HepG2 (cell line): ENCODE measurements around the gene BCCIP. TPM values are rescaled to one million over a fixed set of nuclear protein-coding genes. Genes with fewer than 3 reads are reported as not detected.
A peak's percentile ranks its signal among the peaks of the same experiment; 100 is the strongest.

Experiments
- ASH2L ChIP-seq: fragments of 300-600, 200-600 bp; sonication (generic); IDR thresholded peaks from 2 replicates; pipeline ENCODE4 v1.7.0; 2017; ENCODE audit warnings: low read depth, mild to moderate bottlenecking, moderate library complexity, mixed read lengths, low read length; ENCODE audit not compliant: insufficient read length
- TEF ChIP-seq: sonication (generic); formaldehyde crosslinking; IDR thresholded peaks from 2 replicates; pipeline ENCODE4 v1.5.0; 2020; ENCODE audit warnings: missing genetic modification reagents
- ZBTB20 ChIP-seq: sonication (generic); formaldehyde crosslinking; IDR thresholded peaks from 2 replicates; pipeline ENCODE4 v1.8.1; 2023; ENCODE audit warnings: missing genetic modification reagents, low read depth, mild to moderate bottlenecking, borderline replicate concordance
- ZBTB21 ChIP-seq: sonication (generic); formaldehyde crosslinking; IDR thresholded peaks from 2 replicates; pipeline ENCODE4 v1.4.0; 2020; ENCODE audit warnings: missing genetic modification reagents
- ZBTB40 ChIP-seq, 2 experiments: fragments of 450-650 bp in 1 of 2; sonication (generic) in 1 of 2; formaldehyde crosslinking in 1 of 2; IDR thresholded peaks; 2 replicates each; pipeline versions ENCODE4 v1.6.1 to v1.8.0; 2016 to 2022; ENCODE audit warnings: antibody characterized with exemption in 1 of 2, mild to moderate bottlenecking in 1 of 2, missing genetic modification reagents in 1 of 2
- ZNF10 ChIP-seq: sonication (generic); formaldehyde crosslinking; IDR thresholded peaks from 2 replicates; pipeline ENCODE4 v1.4.0; 2020; ENCODE audit warnings: mild to moderate bottlenecking, low read depth, missing genetic modification reagents, borderline replicate concordance
- ZNF12 ChIP-seq: sonication (generic); formaldehyde crosslinking; IDR thresholded peaks from 2 replicates; pipeline ENCODE4 v1.5.0; 2020; ENCODE audit warnings: missing genetic modification reagents
- ZNF570 ChIP-seq: sonication (generic); formaldehyde crosslinking; IDR thresholded peaks from 2 replicates; pipeline ENCODE4 v1.4.0; 2020; ENCODE audit warnings: mild to moderate bottlenecking, missing genetic modification reagents, borderline replicate concordance
- ZNF775 ChIP-seq: sonication (generic); formaldehyde crosslinking; IDR thresholded peaks from 2 replicates; pipeline ENCODE4 v1.4.0; 2020; ENCODE audit warnings: missing genetic modification reagents, mild to moderate bottlenecking, moderate library complexity, borderline replicate concordance
- polyA plus RNA-seq, 8 experiments: library from polyadenylated mRNA; depleted of rRNA in 3 of 8; stranded (reverse) in 7 of 8; unstranded in 1 of 8; fragments of >200 nt; fragmentation: Illumina TruSeq in 4 of 8; extraction: Trizol in 4 of 8; gene quantifications; 2 replicates each; pipeline versions ENCODE4 v1.2.1 to v1.2.3, GENCODE V29; 2011 to 2016; ENCODE audit warnings: low read depth in 4 of 8, missing spikeins in 1 of 8, mixed read lengths in 1 of 8; ENCODE audit not compliant: insufficient read depth in 1 of 8
- total RNA-seq, 5 experiments: library from RNA; depleted of rRNA; stranded (reverse); fragments of >200 nt; fragmentation: Illumina TruSeq; extraction: Trizol; gene quantifications; 2 replicates each; pipeline ENCODE4 v1.2.3, GENCODE V29; 2016; ENCODE audit warnings: low read depth in 1 of 5
- TF ChIP-seq, protein P1 (sequence below): sonication (generic); formaldehyde crosslinking; IDR thresholded peaks from 2 replicates; pipeline ENCODE4 v1.4.0; 2020; ENCODE audit warnings: low read depth, missing genetic modification reagents
- TF ChIP-seq, protein P2 (sequence below): sonication (generic); formaldehyde crosslinking; IDR thresholded peaks from 2 replicates; pipeline ENCODE4 v1.8.0; 2022; ENCODE audit warnings: missing genetic modification reagents, mild to moderate bottlenecking, borderline replicate concordance

Gene BCCIP
- total and polyA plus RNA-seq, 2 of the 13 experiments (the other 11 are each of a cell fraction or from before 2014, with no cell fraction given), result 37.0 to 132 TPM

DNA sequence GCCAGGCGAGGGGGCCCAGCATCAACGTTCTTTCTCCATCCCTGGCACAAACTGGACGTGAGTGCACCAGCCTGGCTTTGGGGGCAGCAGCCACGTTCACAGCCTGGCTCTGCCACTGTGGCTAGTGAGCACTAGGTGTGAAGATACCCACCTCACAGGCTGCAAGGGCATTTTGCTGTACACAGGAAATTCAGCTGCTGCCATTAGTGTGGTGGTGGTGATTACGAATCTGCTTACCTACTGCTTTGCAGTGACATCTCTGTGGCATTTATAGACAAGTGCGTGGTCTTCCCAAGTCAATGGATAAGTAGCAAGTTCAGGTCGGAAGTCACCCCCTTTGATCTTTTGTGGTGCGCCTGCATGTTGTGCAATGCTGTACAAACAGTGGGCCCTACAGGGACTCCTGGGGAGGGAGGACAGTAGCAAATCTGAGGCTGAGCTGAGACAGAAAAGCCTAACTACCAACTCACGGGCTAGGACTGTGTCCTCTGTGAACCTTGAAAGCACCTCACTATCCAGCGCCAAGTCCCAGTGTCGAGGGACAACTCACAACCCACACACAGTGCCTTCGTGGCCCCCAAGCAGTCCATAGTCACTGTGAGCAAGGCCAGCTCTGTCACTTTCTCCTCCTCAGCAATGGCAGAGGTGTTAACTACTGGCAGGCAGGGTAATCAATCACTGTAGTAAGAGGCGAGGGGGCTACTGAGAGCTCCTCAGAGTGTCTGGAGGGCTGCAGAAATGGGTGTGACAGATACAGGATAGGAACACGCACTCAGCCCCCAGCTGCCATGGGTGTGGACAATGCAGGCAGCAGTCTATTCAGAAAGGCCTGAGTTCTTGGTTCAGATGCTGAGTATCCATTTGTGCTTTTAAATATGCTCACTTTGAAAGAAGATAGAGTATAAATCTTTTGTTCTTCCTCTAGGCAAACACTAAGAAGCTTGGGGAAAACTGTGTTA, 30.7 kb upstream of the BCCIP start (continued):
- TF ChIP-seq ZBTB40 (IDR thresholded peaks at IDR 0.05) (no peak), ZBTB40 (CRISPR knock-in tag; IDR thresholded peaks at IDR 0.05) (peak; percentile 80), ZBTB20 (CRISPR knock-in tag) (peak; percentile 81; the same call in 1 of the 2 replicates), ZNF775 (CRISPR knock-in tag) (no peak), ZNF570 (CRISPR knock-in tag) (no peak), ASH2L (peak; percentile 55), ZNF10 (CRISPR knock-in tag) (no peak), TEF (CRISPR knock-in tag) (no peak), ZBTB21 (CRISPR knock-in tag) (no peak; the same call in 1 of the 2 replicates), ZNF12 (CRISPR knock-in tag) (peak; percentile 87)
- TF ChIP-seq, protein P1, sequence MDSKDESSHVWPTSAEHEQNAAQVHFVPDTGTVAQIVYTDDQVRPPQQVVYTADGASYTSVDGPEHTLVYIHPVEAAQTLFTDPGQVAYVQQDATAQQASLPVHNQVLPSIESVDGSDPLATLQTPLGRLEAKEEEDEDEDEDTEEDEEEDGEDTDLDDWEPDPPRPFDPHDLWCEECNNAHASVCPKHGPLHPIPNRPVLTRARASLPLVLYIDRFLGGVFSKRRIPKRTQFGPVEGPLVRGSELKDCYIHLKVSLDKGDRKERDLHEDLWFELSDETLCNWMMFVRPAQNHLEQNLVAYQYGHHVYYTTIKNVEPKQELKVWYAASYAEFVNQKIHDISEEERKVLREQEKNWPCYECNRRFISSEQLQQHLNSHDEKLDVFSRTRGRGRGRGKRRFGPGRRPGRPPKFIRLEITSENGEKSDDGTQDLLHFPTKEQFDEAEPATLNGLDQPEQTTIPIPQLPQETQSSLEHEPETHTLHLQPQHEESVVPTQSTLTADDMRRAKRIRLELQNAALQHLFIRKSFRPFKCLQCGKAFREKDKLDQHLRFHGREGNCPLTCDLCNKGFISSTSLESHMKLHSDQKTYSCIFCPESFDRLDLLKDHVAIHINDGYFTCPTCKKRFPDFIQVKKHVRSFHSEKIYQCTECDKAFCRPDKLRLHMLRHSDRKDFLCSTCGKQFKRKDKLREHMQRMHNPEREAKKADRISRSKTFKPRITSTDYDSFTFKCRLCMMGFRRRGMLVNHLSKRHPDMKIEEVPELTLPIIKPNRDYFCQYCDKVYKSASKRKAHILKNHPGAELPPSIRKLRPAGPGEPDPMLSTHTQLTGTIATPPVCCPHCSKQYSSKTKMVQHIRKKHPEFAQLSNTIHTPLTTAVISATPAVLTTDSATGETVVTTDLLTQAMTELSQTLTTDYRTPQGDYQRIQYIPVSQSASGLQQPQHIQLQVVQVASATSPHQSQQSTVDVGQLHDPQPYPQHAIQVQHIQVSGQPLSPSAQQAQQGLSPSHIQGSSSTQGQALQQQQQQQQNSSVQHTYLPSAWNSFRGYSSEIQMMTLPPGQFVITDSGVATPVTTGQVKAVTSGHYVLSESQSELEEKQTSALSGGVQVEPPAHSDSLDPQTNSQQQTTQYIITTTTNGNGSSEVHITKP (CRISPR knock-in tag), result peak; percentile 90
- TF ChIP-seq, protein P2, sequence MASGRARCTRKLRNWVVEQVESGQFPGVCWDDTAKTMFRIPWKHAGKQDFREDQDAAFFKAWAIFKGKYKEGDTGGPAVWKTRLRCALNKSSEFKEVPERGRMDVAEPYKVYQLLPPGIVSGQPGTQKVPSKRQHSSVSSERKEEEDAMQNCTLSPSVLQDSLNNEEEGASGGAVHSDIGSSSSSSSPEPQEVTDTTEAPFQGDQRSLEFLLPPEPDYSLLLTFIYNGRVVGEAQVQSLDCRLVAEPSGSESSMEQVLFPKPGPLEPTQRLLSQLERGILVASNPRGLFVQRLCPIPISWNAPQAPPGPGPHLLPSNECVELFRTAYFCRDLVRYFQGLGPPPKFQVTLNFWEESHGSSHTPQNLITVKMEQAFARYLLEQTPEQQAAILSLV (CRISPR knock-in tag), result peak; percentile 61; the same call in 1 of the 2 replicates
